ENCODE results near the gene ARHGAP22.

The ARHGAP22 gene

DNA sequence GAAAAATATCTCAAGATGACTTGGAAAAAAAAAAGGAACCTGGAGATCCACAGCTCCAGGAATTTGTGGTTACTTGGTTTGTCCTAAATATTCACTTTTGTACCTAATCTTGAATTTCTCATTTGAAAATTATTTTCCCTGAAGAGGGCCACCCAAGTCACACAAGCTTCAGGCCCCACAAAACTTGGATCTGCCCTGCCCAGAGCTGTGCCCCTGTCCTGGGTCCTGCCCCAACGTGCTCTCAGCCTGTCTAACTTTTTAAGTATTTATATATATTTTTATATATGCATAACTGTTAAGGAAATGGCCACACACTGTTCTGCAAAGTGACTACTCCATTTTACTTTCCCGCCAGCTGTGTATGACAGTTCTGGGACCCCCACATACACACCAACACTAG lies 123.5 kb downstream of the ARHGAP22 start:
- Histone ChIP-seq H3K36me3 (ENCODE audit: control insufficient read depth, insufficient read depth, low read length) (no peaks in the 10 kb centered on the region), H3K27ac (ENCODE audit: low read depth, low read length, severe bottlenecking) (no peak overlapping the region), H3K4me1 (ENCODE audit: control insufficient read depth, insufficient read depth, low read length, poor library complexity, severe bottlenecking) (peaks cover 6% of the 10 kb centered on the region), H3K4me3 (ENCODE audit: extremely low read depth, insufficient read depth, low read length, poor library complexity, severe bottlenecking) (no peak overlapping the region), H3K9me3 (ENCODE audit: control insufficient read depth, low read length) (no peaks in the 10 kb centered on the region)
- WGBS, 2 experiments (ENCODE audit: insufficient coverage in 2 of 2) = 100% methylated on average over 1 of the region's 2 CpGs; no CpG with 5 or more reads in 1 of the 2 experiments

DNA sequence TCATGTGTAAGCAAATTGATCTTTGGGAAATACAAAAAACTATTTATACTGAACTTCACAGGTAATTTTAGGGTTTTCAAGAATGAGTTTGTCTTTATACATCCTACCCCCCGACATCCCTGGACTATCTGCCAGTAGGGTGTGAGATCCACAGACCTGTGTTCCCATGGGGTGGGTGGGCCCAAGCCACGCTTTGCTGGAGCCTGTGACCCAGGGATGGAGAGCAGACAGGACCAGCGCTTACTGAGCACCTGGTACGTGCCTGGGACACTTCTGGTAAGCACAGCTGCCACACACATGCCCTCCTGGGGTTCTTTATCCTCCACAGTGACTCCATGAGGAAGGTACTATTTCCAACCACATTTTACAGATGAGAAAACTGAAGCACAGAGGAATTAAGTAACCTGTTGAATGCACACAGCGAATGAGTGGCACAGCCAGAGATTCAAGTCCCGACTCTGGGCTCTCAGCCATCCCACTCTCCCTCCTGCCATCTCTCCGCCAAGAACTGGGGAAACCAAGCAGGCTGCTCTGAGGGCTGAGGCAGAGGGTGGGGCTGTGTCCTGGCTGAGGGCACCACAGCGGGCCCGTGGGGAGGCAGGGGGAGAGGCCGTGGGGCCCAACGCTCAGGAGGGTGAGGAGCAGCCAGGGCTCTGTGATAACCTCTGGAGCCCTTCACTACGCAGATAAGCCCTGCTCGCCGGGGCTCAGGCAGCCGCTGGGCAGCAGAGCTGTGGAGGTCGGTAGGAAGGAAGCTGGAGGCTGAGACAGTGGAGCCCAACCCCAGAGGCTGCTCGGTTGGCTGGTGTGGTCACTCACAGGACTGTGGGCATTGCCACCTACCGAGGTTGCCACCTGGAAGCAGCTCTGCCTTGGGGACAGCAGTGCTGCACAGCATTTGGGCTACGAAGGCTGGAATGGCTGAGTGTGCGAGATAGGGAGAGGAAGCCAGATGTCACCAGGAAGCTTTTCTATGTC lies 124.2 kb downstream of the ARHGAP22 start:
- 83 to 90% methylated on average over 13 to 14 of the region's 20 CpGs for WGBS, 2 experiments (ENCODE audit: insufficient coverage in 2 of 2)
- no peaks in the 10 kb centered on the region for H3K9me3 ChIP-seq (ENCODE audit: control insufficient read depth, low read length)

DNA sequence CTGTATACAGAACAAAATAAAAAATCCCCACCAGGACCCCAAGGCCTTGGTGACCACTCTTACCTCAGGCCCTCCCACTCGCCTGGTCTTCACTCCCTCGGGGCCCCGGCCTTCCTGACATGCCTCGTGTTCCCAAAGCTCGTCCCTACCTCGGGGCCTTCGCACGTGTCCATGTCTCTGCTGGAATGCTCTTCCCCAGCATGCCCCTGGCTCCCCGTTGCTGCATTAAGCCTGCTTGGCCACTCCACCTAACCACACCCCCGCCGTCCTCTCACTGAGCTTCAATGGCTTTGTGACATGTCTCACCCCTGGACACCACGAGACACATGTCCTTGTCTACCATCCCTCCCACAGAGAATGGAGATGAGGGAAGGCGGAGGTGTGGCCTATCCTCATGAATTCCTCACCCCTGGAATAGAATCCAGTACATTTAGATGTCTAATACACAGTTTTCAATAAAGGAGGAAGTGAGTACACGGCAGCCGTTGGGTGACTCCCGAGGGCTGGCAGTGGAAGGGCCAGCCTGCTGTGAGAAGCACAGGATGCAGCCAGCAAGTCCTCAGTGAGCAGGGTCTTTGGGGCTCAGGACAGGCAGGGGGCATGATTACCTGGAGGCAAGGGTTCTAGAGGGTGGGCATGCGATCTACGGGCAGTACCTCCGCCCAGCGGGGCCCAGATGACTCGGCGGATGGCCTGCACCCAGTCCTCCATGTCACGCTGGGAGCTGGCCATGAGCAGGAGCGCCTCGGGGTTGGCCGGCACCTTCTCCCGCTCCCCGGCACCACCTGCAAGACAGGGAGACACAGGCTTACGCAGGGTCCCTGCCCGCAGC lies 125.7 kb downstream of the ARHGAP22 start:
- WGBS, 2 experiments (ENCODE audit: insufficient coverage in 2 of 2) = 87 to 89% methylated on average over 24 to 28 of the region's 30 CpGs
- H3K4me1 ChIP-seq (ENCODE audit: control insufficient read depth, insufficient read depth, low read length, poor library complexity, severe bottlenecking) = peaks cover 10% of the 10 kb centered on the region
- H3K4me3 ChIP-seq (ENCODE audit: extremely low read depth, insufficient read depth, low read length, poor library complexity, severe bottlenecking) = no peak overlapping the region
- H3K9me3 ChIP-seq (ENCODE audit: control insufficient read depth, low read length) = no peaks in the 10 kb centered on the region
- H3K27ac ChIP-seq (ENCODE audit: low read depth, low read length, severe bottlenecking) = no peak overlapping the region
- no peaks in the 10 kb centered on the region for H3K36me3 ChIP-seq (ENCODE audit: control insufficient read depth, insufficient read depth, low read length)

More for the DNA sequence above, 124.2 kb downstream of the ARHGAP22 start:
- Histone ChIP-seq H3K4me1 (ENCODE audit: control insufficient read depth, insufficient read depth, low read length, poor library complexity, severe bottlenecking) (peaks cover 10% of the 10 kb centered on the region), H3K4me3 (ENCODE audit: extremely low read depth, insufficient read depth, low read length, poor library complexity, severe bottlenecking) (no peak overlapping the region), H3K27ac (ENCODE audit: low read depth, low read length, severe bottlenecking) (no peak overlapping the region), H3K36me3 (ENCODE audit: control insufficient read depth, insufficient read depth, low read length) (no peaks in the 10 kb centered on the region)

DNA sequence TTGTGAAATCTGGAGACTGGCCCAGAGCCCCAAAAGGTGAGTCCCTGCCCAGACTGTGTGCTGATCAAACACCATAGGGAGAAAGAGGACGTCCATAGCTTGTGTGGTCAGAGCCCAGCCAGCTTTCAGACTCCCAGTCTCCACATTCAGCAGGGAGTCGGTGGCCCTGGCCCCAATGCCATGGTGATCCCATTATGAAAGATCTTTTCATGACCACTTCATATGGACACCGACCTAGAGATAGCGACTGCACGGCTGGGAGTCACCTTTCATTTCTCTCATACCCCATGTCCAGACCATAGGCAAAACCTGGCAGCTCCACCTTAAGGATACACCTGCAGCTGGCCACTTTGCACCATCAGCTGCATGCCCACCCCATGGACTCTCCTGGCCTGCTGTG lies 126.4 kb downstream of the ARHGAP22 start:
- no peaks in the 10 kb centered on the region for H3K9me3 ChIP-seq (ENCODE audit: control insufficient read depth, low read length)
- peaks cover 10% of the 10 kb centered on the region for H3K4me1 ChIP-seq (ENCODE audit: control insufficient read depth, insufficient read depth, low read length, poor library complexity, severe bottlenecking)
- H3K27ac ChIP-seq (ENCODE audit: low read depth, low read length, severe bottlenecking) = no peak overlapping the region
- WGBS, 2 experiments (ENCODE audit: insufficient coverage in 2 of 2) = 94% methylated on average over 2 to 5 of the region's 5 CpGs
- H3K4me3 ChIP-seq (ENCODE audit: extremely low read depth, insufficient read depth, low read length, poor library complexity, severe bottlenecking) = no peak overlapping the region
- H3K36me3 ChIP-seq (ENCODE audit: control insufficient read depth, insufficient read depth, low read length) = no peaks in the 10 kb centered on the region

DNA sequence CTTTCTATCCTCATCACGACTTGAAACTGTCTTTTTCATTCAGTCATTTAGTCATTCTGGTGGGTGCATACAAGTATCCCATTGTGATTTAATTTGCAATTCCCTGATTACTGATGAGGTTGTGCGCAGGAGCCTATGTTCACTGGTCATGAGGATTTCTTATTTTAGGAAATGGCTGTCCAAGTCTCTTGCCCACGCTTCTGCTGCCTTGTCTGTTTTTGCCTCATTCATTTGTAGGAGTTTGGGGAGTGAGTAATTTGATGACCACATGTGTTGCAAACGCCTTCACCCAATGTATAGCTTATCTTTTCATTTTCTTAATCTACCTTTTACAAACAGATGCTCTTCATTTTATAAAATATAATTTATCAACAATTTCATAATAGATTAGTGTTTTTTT lies 127.3 kb downstream of the ARHGAP22 start:
- H3K4me1 ChIP-seq (ENCODE audit: control insufficient read depth, insufficient read depth, low read length, poor library complexity, severe bottlenecking) = peaks cover 10% of the 10 kb centered on the region
- H3K27ac ChIP-seq (ENCODE audit: low read depth, low read length, severe bottlenecking) = no peak overlapping the region
- H3K4me3 ChIP-seq (ENCODE audit: extremely low read depth, insufficient read depth, low read length, poor library complexity, severe bottlenecking) = no peak overlapping the region
- WGBS, 2 experiments (ENCODE audit: insufficient coverage in 2 of 2) = 100% methylated on average over 1 to 2 of the region's 4 CpGs
- H3K9me3 ChIP-seq (ENCODE audit: control insufficient read depth, low read length) = no peaks in the 10 kb centered on the region
- H3K36me3 ChIP-seq (ENCODE audit: control insufficient read depth, insufficient read depth, low read length) = no peaks in the 10 kb centered on the region

DNA sequence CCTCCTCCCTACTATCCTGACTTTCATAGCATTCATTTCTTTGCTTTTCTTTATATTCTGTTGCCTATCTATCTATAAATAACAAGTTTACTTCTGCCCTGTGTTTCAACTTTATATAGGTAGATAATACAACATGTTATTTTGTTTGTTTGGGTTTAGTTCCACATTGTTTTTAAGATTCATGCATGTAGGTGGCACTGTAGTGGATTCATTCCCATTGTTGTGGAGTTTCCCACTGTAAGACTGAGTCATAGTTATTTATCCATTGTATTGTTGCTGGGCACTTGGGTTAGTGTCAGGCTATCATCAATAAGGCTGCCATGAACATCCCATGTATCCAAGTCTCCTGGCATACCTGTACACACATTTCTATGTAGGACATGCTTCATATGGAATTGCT lies 127.7 kb downstream of the ARHGAP22 start:
- Histone ChIP-seq H3K4me1 (ENCODE audit: control insufficient read depth, insufficient read depth, low read length, poor library complexity, severe bottlenecking) (peaks cover 10% of the 10 kb centered on the region), H3K27ac (ENCODE audit: low read depth, low read length, severe bottlenecking) (no peak overlapping the region), H3K9me3 (ENCODE audit: control insufficient read depth, low read length) (no peaks in the 10 kb centered on the region), H3K4me3 (ENCODE audit: extremely low read depth, insufficient read depth, low read length, poor library complexity, severe bottlenecking) (no peak overlapping the region), H3K36me3 (ENCODE audit: control insufficient read depth, insufficient read depth, low read length) (no peaks in the 10 kb centered on the region)

DNA sequence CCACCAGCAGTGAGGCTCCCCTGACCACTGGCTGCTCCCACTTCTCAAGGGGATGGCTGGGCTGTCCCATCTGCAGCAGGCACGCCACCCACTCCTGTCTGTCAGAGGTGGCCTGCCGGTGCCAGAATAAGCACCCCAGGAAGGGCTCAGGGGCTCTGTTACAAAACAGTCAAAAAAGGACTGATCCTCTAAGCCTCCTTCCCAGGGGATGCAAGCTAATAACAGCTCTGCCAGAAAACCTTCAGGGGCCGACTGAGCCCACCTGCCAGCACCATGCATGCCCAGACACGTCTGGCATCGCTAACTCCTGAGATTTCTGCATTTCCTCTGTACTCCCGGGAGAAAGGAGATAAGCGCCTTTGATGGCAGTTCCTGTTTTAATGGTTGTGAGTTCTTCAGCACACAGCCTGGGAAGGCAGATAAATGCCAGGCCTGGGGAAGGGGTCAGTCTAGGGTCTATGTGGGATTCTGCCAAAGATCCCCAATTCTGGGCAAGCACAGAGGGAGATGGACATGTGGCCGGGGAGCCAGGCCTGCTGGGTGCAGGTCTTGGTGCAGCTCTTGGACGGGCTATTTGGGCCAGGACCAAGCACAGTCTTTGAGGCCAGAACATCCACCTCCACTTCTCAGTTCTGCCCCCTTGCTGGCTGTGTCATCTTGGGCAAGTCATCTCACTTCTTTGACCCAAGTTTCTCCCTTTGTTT lies 128.4 kb downstream of the ARHGAP22 start:
- H3K4me1 ChIP-seq (ENCODE audit: control insufficient read depth, insufficient read depth, low read length, poor library complexity, severe bottlenecking) = peaks cover 10% of the 10 kb centered on the region
- no peaks in the 10 kb centered on the region for H3K9me3 ChIP-seq (ENCODE audit: control insufficient read depth, low read length)
- H3K4me3 ChIP-seq (ENCODE audit: extremely low read depth, insufficient read depth, low read length, poor library complexity, severe bottlenecking) = no peak overlapping the region
- no peaks in the 10 kb centered on the region for H3K36me3 ChIP-seq (ENCODE audit: control insufficient read depth, insufficient read depth, low read length)
- peak overlapping the region; percentile 19 for H3K27ac ChIP-seq (ENCODE audit: low read depth, low read length, severe bottlenecking)
- WGBS, 2 experiments (ENCODE audit: insufficient coverage in 2 of 2) = 71 to 72% methylated on average over 7 to 8 of the region's 9 CpGs

DNA sequence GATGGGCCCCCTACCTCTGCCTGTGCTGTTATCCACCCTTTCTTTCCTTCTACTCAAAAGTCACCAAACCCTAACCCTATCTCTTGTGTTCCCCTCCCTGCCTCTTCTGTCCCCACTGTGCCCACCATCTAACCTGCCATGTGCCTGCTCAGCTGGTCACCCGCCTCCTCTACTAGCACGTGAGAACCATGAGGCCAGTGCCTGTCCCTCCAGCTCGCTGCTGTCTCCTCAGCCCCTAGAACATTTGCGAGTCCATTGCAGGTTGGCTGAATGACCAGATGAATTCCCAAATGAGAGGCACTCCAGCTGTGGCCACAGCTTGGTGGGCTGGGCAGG lies 129.0 kb downstream of the ARHGAP22 start:
- H3K4me3 ChIP-seq (ENCODE audit: extremely low read depth, insufficient read depth, low read length, poor library complexity, severe bottlenecking) = no peak overlapping the region
- no peaks in the 10 kb centered on the region for H3K9me3 ChIP-seq (ENCODE audit: control insufficient read depth, low read length)
- WGBS, 2 experiments (ENCODE audit: insufficient coverage in 2 of 2) = 90 to 100% methylated on average over 4 of the region's 4 CpGs
- H3K36me3 ChIP-seq (ENCODE audit: control insufficient read depth, insufficient read depth, low read length) = no peaks in the 10 kb centered on the region
- peaks cover 10% of the 10 kb centered on the region for H3K4me1 ChIP-seq (ENCODE audit: control insufficient read depth, insufficient read depth, low read length, poor library complexity, severe bottlenecking)
- peak overlapping the region; percentile 19 for H3K27ac ChIP-seq (ENCODE audit: low read depth, low read length, severe bottlenecking)

DNA sequence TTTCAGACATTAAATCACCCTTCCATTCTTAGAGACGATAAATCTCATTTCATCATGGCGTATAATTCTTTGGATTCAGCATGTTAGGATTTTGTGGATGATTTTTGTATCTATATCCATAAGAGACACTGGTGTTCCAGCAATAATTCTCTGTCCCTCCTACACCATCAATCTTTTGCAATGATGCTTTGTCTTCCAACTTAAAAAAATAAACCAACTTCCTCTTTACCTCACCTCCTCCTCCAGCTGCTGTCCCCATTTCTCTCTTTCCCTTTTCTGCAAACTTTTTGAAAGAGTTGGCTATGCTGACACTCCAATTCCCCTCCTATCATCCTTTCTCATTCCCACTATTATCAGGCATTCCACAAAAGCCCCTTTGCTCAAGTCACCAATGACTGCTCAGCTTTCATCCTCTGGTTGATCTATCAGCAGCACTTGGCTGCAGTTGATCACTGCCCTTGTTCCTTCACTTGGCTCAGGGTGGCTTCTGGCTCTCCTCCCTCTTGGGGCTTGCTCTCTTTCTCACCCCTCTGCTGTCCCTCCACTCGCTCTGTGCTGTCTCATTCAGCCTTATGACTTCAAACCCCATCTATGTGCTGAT lies 130.0 kb downstream of the ARHGAP22 start:
- no peaks in the 10 kb centered on the region for H3K36me3 ChIP-seq (ENCODE audit: control insufficient read depth, insufficient read depth, low read length)
- WGBS, 2 experiments (ENCODE audit: insufficient coverage in 2 of 2) = 76 to 100% methylated on average over 1 of the region's 3 CpGs
- no peak overlapping the region for H3K27ac ChIP-seq (ENCODE audit: low read depth, low read length, severe bottlenecking)
- H3K4me3 ChIP-seq (ENCODE audit: extremely low read depth, insufficient read depth, low read length, poor library complexity, severe bottlenecking) = no peak overlapping the region
- H3K4me1 ChIP-seq (ENCODE audit: control insufficient read depth, insufficient read depth, low read length, poor library complexity, severe bottlenecking) = peaks cover 20% of the 10 kb centered on the region
- no peaks in the 10 kb centered on the region for H3K9me3 ChIP-seq (ENCODE audit: control insufficient read depth, low read length)

DNA sequence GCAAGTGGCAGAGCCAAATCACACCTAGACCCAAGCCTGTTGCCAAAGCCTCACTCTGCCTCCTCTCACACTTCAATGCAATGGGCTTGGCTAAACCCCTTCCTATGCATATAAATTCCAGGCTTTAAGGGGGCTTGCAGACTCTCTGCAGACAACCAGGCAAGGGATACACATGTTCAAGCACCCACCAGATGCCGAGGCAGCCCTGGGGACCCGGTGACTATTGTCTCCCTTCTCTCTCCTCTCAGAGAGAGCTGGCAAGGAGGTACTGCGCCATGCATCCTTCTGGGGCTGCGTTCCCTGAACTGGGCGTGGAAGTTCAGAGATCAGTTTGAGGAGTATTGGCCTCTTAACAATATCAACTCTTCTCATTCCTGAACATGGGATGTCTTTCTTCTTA lies 131.2 kb downstream of the ARHGAP22 start:
- no peaks in the 10 kb centered on the region for H3K36me3 ChIP-seq (ENCODE audit: control insufficient read depth, insufficient read depth, low read length)
- no peak overlapping the region for H3K4me3 ChIP-seq (ENCODE audit: extremely low read depth, insufficient read depth, low read length, poor library complexity, severe bottlenecking)
- 93 to 96% methylated on average over 3 to 4 of the region's 5 CpGs for WGBS, 2 experiments (ENCODE audit: insufficient coverage in 2 of 2)
- peaks cover 25% of the 10 kb centered on the region for H3K4me1 ChIP-seq (ENCODE audit: control insufficient read depth, insufficient read depth, low read length, poor library complexity, severe bottlenecking)
- no peaks in the 10 kb centered on the region for H3K9me3 ChIP-seq (ENCODE audit: control insufficient read depth, low read length)
- no peak overlapping the region for H3K27ac ChIP-seq (ENCODE audit: low read depth, low read length, severe bottlenecking)

Measured in mesodermal cell (in vitro differentiated cells).